ENCODE data around the gene COL2A1.

GRCh38 chr12:48010366-48010970 is 6.2 kb upstream of the COL2A1 start:
- TF ChIP-seq POLR2A (IDR thresholded peaks at IDR 0.05; ENCODE audit: low read depth, low read length) = no peak
- no peak for TF ChIP-seq POLR2AphosphoS5 (IDR thresholded peaks at IDR 0.05; ENCODE audit: low read depth, low read length)
- TF ChIP-seq TAF1 (IDR thresholded peaks at IDR 0.05; ENCODE audit: borderline replicate concordance, low read depth, low read length) = no peak

Measured in GM12892 (cell line).